Trophoblast cell (in vitro differentiated cells and primary cell): Measurements from ENCODE around the gene LRP1B.

Source experiments
- DNase-seq, 2 donors: peaks; one replicate each; pipeline ENCODE4 v3.0.0-alpha.2; 2016
- H2AFZ ChIP-seq: 2 replicates; pipeline ENCODE4 v1.6.1; 2013; ENCODE audit warnings: low read length, moderate library complexity, mild to moderate bottlenecking; ENCODE audit not compliant: insufficient read depth, poor library complexity
- H2AK5ac ChIP-seq: 2 replicates; pipeline ENCODE4 v1.6.1; 2013; ENCODE audit warnings: mild to moderate bottlenecking, low read length
- H2BK120ac ChIP-seq: 2 replicates; pipeline ENCODE4 v1.6.1; 2013; ENCODE audit warnings: low read length, mild to moderate bottlenecking, moderate library complexity; ENCODE audit not compliant: insufficient read depth, poor library complexity
- H2BK12ac ChIP-seq: 2 replicates; pipeline ENCODE4 v1.6.1; 2013; ENCODE audit warnings: mild to moderate bottlenecking, low read length, moderate library complexity
- H2BK5ac ChIP-seq: 2 replicates; pipeline ENCODE4 v1.6.1; 2013; ENCODE audit warnings: low read length, low read depth, moderate library complexity, mild to moderate bottlenecking; ENCODE audit not compliant: poor library complexity
- H3K14ac ChIP-seq: 2 replicates; pipeline ENCODE4 v1.6.1; 2013; ENCODE audit warnings: mild to moderate bottlenecking, low read length
- H3K18ac ChIP-seq: 2 replicates; pipeline ENCODE4 v1.6.1; 2013; ENCODE audit warnings: mild to moderate bottlenecking, low read length
- H3K23ac ChIP-seq: 2 replicates; pipeline ENCODE4 v1.6.1; 2013; ENCODE audit warnings: low read length
- H3K27ac ChIP-seq: 2 replicates; pipeline ENCODE4 v1.5.1; 2013; ENCODE audit warnings: low read depth, mild to moderate bottlenecking, inconsistent platforms, low read length, moderate library complexity
- H3K27me3 ChIP-seq: 2 replicates; pipeline ENCODE4 v1.6.1; 2013; ENCODE audit warnings: inconsistent platforms, mild to moderate bottlenecking, low read length, moderate library complexity; ENCODE audit not compliant: insufficient read depth
- H3K36me3 ChIP-seq, 2 experiments: 1 replicate in 1 of 2; 2 replicates in 1 of 2; pipeline ENCODE4 v1.6.1; 2013; ENCODE audit warnings: low read length in 2 of 2, mild to moderate bottlenecking in 2 of 2, moderate library complexity in 1 of 2; ENCODE audit not compliant: insufficient read depth in 2 of 2, control insufficient read depth in 1 of 2
- H3K4ac ChIP-seq: 2 replicates; pipeline ENCODE4 v1.6.1; 2013; ENCODE audit warnings: low read depth, mild to moderate bottlenecking, low read length, moderate library complexity
- H3K4me1 ChIP-seq, 2 experiments: 1 replicate in 1 of 2; 2 replicates in 1 of 2; pipeline ENCODE4 v1.6.1; 2013; ENCODE audit warnings: low read length in 2 of 2, mild to moderate bottlenecking in 2 of 2, moderate library complexity in 1 of 2; ENCODE audit not compliant: insufficient read depth in 2 of 2, control insufficient read depth in 1 of 2
- H3K4me2 ChIP-seq: 2 replicates; pipeline ENCODE4 v1.6.1; 2013; ENCODE audit warnings: inconsistent platforms, mild to moderate bottlenecking, low read length, moderate library complexity
- H3K4me3 ChIP-seq: 2 replicates; pipeline ENCODE4 v1.5.1; 2013; ENCODE audit warnings: mild to moderate bottlenecking, low read depth, low read length, inconsistent platforms
- H3K79me1 ChIP-seq: one replicate; pipeline ENCODE4 v1.6.1; 2013; ENCODE audit warnings: low read length
- H3K79me2 ChIP-seq: 2 replicates; pipeline ENCODE4 v1.6.1; 2013; ENCODE audit warnings: low read length, mild to moderate bottlenecking; ENCODE audit not compliant: control insufficient read depth, insufficient read depth, poor library complexity
- H3K9ac ChIP-seq: 2 replicates; pipeline ENCODE4 v1.6.1; 2013; ENCODE audit warnings: mild to moderate bottlenecking, low read length
- H3K9me3 ChIP-seq: 2 replicates; pipeline ENCODE4 v1.6.1; 2013; ENCODE audit warnings: low read depth, mild to moderate bottlenecking, control low read depth, inconsistent platforms, low read length; ENCODE audit not compliant: insufficient read depth
- H4K12ac ChIP-seq: 2 replicates; pipeline ENCODE4 v1.6.1; 2013; ENCODE audit warnings: low read depth, mild to moderate bottlenecking, low read length, moderate library complexity
- H4K8ac ChIP-seq: 2 replicates; pipeline ENCODE4 v1.6.1; 2013; ENCODE audit warnings: low read depth, mild to moderate bottlenecking, low read length, moderate library complexity
- H4K91ac ChIP-seq: one replicate; pipeline ENCODE4 v1.6.1; 2013; ENCODE audit warnings: low read depth, mild to moderate bottlenecking, low read length, moderate library complexity
- WGBS: extraction: QIAGEN DNeasy Blood & Tissue Kit; methylation state at CpG from one replicate; pipeline ENCODE4 v1.1.7; 2013; ENCODE audit warnings: missing lambda C conversion rate; ENCODE audit not compliant: insufficient read length, insufficient coverage; ENCODE audit errors: extremely low coverage; 5-methylcytosine and 5-hydroxymethylcytosine counted together

Gene LRP1B

DNA sequence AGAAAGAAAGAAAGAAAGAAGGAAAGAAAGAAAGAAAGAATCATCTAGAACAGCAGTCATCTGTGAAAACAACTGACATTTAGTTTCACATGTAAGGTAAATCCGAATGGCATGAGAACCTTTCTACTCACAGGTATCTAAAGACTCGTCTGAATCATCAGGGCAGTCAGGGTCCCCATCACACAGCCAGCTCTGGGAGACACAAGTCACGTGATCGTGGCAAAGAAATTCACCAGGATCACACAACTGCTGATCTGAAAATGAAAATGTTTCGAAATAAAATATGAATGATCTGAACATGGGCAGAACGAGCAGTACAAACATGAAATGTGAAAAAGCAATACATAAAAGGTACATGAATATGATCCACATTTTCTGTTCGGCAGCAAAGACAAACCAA is 320.7 kb downstream of the LRP1B start:
- no peak overlapping the region for H4K8ac ChIP-seq
- H3K36me3 ChIP-seq: no peaks in the 10 kb centered on the region
- H3K14ac ChIP-seq: no peak overlapping the region
- no peak for DNase-seq
- H2BK12ac ChIP-seq: no peak overlapping the region
- WGBS: no CpG with 5 or more reads among the region's 7 CpGs
- H4K12ac ChIP-seq: no peak overlapping the region
- H3K79me1 ChIP-seq: no peaks in the 10 kb centered on the region
- no peak overlapping the region for H2AFZ ChIP-seq
- H4K91ac ChIP-seq: no peak overlapping the region
- H3K4me3 ChIP-seq: no peak overlapping the region
- no peak overlapping the region for H2AK5ac ChIP-seq
- H3K18ac ChIP-seq: no peak overlapping the region
- no peaks in the 10 kb centered on the region for H3K9me3 ChIP-seq
- no peaks in the 10 kb centered on the region for H3K27me3 ChIP-seq
- no peak overlapping the region for H3K4me2 ChIP-seq
- no peak overlapping the region for H3K23ac ChIP-seq
- H3K4me1 ChIP-seq: no peaks in the 10 kb centered on the region
- no peak overlapping the region for H3K9ac ChIP-seq
- H3K79me2 ChIP-seq: no peaks in the 10 kb centered on the region
- H2BK120ac ChIP-seq: no peak overlapping the region
- H3K27ac ChIP-seq: no peak overlapping the region
- no peak overlapping the region for H2BK5ac ChIP-seq
- no peak overlapping the region for H3K4ac ChIP-seq

GRCh38 chr2:141806090-141806489 is 324.7 kb downstream of the LRP1B start:
- Histone ChIP-seq H4K8ac (no peak overlapping the region), H3K18ac (no peak overlapping the region), H2AK5ac (no peak overlapping the region), H3K9me3 (no peaks in the 10 kb centered on the region), H3K79me2 (no peaks in the 10 kb centered on the region), H3K79me1 (no peaks in the 10 kb centered on the region), H3K4me3 (no peak overlapping the region), H4K12ac (no peak overlapping the region), H4K91ac (no peak overlapping the region), H2BK5ac (no peak overlapping the region), H3K23ac (no peak overlapping the region), H3K4me1 (no peaks in the 10 kb centered on the region), H2AFZ (no peak overlapping the region), H3K27ac (no peak overlapping the region), H2BK12ac (no peak overlapping the region), H3K4ac (no peak overlapping the region), H3K27me3 (no peaks in the 10 kb centered on the region), H3K9ac (no peak overlapping the region), H3K4me2 (no peak overlapping the region), H3K36me3 (no peaks in the 10 kb centered on the region), H2BK120ac (no peak overlapping the region), H3K14ac (no peak overlapping the region)
- WGBS: no CpG with 5 or more reads among the region's 1 CpG
- no peak for DNase-seq

- Histone ChIP-seq H3K18ac (no peak overlapping the region), H4K12ac (no peak overlapping the region)
- WGBS: no CpG with 5 or more reads among the region's 3 CpGs
These were observed 325.5 kb downstream of the LRP1B start for GRCh38 chr2:141805302-141805701.

DNA sequence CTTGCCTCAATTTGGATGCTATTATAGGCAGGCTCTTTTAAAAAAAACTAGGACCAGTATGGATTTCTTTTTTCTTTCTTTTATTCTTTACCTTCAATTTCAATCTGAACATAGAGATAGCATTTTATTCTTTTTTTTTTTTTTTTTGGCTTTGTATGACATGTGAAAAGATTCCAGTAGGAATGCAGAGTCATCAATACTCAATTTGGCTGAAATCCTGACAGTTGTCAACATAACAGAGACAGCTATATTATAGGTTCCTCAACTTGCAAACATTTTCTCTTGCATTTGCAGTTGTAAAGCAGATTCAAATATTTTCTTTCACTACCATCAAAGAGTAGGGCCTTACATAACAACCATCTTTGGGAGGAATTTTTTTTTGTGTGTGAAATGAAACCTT is 334.4 kb downstream of the LRP1B start:
- Histone ChIP-seq H2BK5ac (no peak overlapping the region), H3K4me3 (no peak overlapping the region), H3K4me1 (no peaks in the 10 kb centered on the region), H4K12ac (no peak overlapping the region), H3K4ac (no peak overlapping the region), H3K9me3 (no peaks in the 10 kb centered on the region), H3K79me2 (no peaks in the 10 kb centered on the region), H3K4me2 (no peak overlapping the region), H2AFZ (no peak overlapping the region), H3K14ac (no peak overlapping the region), H4K91ac (no peak overlapping the region), H3K36me3 (no peaks in the 10 kb centered on the region), H2BK120ac (no peak overlapping the region), H3K18ac (no peak overlapping the region), H3K23ac (no peak overlapping the region), H3K9ac (no peak overlapping the region), H3K79me1 (no peaks in the 10 kb centered on the region), H2BK12ac (no peak overlapping the region), H3K27me3 (no peaks in the 10 kb centered on the region), H4K8ac (no peak overlapping the region), H2AK5ac (no peak overlapping the region), H3K27ac (no peak overlapping the region)
- DNase-seq: no peak

More at GRCh38 chr2:141805302-141805701, 325.5 kb downstream of the LRP1B start:
- no peak overlapping the region for H3K4me2 ChIP-seq
- no peak overlapping the region for H2AK5ac ChIP-seq
- H3K79me2 ChIP-seq: no peaks in the 10 kb centered on the region
- no peaks in the 10 kb centered on the region for H3K9me3 ChIP-seq
- H3K9ac ChIP-seq: no peak overlapping the region
- H3K4me1 ChIP-seq: no peaks in the 10 kb centered on the region
- no peaks in the 10 kb centered on the region for H3K27me3 ChIP-seq
- H4K8ac ChIP-seq: no peak overlapping the region
- H2BK12ac ChIP-seq: no peak overlapping the region
- no peak overlapping the region for H3K4ac ChIP-seq
- H2BK120ac ChIP-seq: no peak overlapping the region
- H3K36me3 ChIP-seq: no peaks in the 10 kb centered on the region
- H3K14ac ChIP-seq: no peak overlapping the region
- H4K91ac ChIP-seq: no peak overlapping the region
- no peak for DNase-seq
- H3K27ac ChIP-seq: no peak overlapping the region
- H3K4me3 ChIP-seq: no peak overlapping the region
- no peak overlapping the region for H2BK5ac ChIP-seq
- no peak overlapping the region for H2AFZ ChIP-seq
- no peaks in the 10 kb centered on the region for H3K79me1 ChIP-seq
- H3K23ac ChIP-seq: no peak overlapping the region
